ENCODE results near the gene CPXM1.

Gene CPXM1

DNA sequence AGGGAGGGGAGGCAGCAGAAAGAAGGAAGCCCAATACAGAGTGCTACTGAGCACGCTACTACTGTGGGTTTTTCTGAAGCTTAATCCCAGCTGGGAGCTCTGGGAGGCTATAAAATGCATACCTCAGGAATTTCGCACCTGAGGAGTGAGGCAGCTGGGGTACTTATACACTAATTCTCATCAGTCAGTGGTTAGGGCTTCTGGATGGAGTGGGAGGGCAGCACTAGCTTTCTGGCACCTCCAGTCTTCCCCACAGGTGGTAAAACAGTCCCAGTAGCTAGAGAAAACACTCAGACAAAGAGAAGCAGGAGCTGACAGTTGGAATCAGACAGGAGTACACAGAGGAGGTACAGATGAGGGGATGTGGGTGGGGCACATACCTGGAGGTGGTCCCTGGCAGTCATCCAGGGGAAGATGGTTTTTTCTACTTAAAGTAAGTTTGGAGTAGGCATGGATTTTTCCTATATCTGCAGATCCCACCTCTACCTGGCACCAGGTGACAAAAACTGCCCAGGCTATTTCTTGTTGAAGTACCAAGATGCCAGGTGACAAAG, 37.8 kb downstream of the CPXM1 start:
- no peak for FAIRE-seq

DNA sequence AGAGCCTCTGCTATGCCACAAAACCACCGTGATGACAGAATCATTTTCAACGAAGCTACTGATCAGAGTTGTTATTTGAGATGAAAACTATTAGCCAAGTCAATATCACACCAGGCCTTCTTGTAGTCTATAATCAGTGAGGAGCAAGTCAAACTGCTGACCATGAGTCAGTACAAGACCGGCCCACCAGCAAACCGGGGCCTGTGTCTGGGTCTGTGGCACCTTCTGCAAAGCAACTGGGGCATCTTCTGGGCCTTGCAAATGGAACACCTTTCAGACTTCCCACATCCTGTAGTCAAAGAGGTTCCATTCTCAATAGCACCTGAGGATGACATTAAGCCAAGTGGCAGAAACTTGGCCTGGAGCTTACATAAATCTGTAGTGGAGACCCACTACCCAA, 38.5 kb downstream of the CPXM1 start:
- FAIRE-seq = no peak

DNA sequence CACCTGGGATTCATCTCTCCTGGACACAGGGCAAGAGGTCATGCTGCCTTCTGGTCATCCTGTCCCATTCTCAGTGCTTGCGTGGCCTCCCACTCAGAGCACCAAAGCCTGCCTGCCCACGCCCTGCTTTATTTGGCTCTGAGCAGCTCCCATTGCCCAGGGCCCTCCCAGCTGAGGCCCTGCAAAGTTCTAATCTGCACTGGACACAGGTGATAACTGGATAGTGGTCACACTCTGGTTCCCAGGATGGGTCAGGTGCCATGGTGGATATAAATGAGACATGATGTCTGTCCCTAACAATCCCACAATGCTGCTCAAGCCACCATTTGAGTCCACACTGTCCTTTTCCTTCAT, 39.5 kb downstream of the CPXM1 start:
- no peak for FAIRE-seq

DNA sequence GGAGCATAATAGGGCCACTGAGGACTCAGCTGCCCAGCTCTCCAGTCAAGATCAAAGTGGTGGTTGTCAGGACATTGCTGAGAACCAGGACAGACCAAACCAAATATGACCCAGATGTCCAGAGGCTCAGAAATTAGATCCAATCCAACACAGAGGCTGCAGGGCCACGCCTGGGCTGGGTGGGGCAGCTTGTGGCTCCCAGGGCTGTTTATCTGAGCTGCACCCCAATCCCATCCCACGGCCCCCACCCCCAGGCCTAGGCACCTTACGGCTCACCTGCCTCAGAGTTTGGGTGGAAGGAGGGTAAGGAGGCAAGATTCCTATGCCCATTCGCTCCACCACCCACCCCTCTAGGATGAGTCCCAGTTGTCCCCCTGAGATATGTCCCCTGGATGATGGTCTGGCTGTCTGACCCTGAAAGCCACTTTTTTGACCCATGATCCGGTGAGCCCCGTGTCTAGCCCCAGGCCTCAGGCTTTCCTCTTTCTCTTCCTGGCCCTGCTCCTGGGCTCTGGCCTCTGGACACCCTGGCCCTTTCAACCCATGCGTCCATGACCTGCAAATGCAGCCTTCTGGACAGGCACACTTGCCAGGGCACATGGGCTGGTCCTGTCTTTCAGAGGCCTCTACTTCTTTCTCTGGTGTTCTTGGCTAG, 40.0 kb downstream of the CPXM1 start:
- FAIRE-seq = no peak

DNA sequence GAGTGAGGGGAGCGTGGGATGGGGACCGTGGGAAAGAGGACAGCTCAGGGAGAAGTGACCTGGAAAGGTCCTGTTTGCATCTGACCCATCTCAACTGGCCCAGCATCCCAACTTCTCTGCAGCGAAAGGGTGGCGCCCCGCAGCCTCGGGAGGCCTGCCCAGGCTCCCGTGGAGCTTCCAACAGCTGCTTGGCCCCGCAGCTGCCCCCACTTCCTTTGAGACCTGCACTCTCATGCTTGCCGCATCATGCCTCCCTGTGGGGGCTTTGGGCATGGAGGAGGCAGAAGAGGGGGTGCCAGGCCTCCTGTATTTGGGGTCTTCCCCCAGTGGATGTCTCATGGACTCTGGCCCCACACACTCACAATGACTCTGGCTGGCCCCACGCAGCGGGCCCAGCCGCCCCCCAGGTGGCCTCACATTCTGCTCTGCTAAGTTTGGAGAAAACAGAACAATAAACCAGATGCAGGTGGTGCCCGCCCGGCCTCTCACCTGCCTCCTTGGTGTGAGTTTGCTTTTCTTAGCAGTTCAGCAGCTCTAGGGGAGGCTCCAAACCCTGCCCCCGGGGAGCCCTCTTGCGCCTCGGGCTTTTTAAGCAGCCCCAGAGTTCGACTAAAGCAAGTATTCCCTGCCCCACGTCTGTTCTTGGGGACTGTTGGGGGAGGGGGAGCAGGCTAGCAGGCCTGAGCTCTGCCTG, 40.7 kb downstream of the CPXM1 start:
- no peak for FAIRE-seq

DNA sequence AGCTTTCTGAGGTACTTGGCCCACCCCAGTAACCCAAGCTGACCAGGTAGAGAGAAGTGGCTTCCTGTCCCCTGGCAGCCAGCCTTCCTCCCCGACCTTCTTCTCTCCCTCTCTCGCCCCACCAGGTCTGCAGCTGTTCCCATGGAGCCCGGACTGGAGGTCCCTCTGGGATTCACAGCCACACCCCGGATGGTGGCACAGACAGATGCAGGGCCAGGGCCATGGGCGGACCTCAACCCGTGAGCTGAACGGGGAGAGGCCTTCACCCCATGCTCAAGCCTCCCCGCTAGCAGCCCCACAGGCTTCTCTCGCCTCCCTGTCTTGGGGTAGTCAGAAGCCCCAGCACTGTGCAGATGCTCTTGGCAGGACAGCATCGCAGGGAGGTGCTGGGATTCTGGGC, 41.3 kb downstream of the CPXM1 start:
- no peak for FAIRE-seq

DNA sequence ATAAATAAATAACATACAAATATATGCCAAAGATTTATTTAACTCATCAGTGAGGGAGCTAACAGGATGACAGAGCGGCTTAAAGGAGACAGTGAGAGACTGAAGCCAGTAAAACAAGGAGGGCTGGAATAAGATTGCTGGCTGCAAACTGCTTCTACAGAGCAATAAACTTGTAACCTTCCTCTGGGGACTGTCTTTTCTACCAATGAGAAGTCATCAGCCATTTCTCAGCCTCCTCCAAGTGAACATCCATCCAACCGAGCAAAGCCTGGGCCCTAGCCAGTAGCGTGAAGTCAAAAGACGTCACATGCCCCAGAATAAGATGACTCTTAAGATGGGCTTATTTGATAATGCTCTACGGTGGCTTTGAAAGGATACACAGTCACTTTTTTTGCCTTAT, 42.5 kb downstream of the CPXM1 start:
- FAIRE-seq = no peak

DNA sequence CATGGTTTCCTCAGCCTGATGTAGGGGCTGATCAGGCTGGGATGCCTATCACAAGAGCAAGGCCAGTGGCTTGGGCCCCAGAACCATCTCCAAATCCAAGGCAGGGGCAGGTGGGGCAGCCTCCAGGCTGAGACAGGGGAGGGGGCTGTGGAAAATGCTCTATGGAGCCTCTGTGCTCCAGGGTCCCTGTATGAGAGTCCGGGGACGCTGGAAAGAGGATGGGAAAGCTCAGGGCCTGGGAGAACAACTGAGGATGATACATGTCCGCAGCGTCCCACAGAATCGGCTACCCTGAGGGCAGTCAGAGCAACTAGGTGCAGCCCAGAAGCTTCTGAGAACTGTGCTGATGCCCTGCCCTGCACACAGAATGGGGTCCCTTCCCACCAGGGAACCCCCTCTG, 43.4 kb downstream of the CPXM1 start:
- no peak for FAIRE-seq

DNA sequence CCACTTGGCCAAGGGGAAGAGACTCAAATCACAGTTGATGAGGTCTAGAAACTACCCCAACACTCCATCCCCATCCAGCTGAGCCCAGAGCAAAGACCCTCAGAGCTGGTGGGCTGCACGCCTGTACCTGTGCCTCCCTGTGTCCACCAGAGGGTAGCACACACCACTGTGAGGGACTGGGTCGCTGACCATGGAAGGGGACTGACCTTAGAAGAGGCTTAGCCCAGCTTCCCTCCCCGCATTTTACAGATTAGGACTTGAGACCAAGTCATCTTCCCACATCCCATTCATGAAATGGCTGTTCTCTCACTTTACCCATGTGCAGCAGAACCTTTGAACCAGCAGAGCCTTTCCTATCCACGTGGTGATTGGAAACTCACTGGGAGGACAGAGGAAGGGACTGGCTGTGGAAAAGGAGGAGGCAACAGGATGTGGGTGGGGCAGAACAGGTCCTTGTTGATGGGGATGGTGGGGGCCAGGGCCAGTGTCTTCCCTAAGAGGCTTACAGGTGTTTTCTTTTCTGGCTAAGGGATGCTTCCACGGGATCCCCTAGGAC, 44.3 kb downstream of the CPXM1 start:
- FAIRE-seq = no peak

DNA sequence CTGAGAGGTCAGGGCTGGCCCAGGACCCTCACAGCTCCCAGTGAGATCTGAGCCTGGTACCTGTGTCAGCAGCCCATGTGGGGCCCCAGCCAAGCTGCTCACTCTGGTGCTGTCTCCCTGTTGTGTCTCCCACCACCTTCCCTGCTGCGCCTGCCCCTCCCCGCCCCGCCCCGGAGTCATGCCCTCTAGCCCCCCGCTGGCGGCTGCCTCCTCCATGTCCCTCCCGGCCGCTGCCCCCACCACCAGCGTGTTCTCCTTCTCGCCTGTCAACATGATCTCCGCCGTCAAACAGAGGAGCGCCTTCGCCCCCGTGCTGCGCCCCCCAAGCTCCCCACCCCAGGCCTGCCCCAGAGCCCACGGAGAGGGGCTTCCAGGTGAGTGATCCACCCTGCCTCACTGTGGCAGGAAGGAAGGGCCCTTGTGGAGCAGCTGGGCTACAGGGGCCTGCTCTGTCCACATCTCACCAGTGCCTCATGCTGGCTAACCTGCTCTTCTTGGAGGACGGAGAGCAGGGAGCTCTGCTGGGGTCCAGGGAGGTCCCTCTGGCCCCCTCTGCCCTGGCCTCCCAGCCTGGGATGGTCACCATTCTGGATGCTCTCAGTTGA, 44.9 kb downstream of the CPXM1 start:
- FAIRE-seq = no peak

DNA sequence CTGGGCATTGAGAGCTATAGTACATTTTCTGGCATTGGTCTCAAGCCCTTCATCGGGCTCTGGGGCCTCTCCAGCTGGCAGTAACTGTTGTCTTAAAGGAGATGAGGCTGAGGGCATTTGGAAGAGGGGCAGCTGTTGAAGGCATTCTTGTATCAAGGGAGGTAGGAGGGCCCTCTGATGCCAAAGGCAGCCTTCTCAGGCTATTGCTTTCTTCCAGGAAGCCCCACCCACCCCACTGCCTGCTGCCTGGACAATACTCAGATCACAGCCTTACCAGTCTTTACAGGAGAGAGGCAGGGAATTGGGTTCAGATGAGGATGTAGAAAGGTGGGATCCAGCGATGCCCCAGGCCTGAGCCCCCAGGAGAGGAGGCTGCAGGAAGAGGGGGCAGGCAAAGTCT, 46.0 kb downstream of the CPXM1 start:
- FAIRE-seq = no peak

DNA sequence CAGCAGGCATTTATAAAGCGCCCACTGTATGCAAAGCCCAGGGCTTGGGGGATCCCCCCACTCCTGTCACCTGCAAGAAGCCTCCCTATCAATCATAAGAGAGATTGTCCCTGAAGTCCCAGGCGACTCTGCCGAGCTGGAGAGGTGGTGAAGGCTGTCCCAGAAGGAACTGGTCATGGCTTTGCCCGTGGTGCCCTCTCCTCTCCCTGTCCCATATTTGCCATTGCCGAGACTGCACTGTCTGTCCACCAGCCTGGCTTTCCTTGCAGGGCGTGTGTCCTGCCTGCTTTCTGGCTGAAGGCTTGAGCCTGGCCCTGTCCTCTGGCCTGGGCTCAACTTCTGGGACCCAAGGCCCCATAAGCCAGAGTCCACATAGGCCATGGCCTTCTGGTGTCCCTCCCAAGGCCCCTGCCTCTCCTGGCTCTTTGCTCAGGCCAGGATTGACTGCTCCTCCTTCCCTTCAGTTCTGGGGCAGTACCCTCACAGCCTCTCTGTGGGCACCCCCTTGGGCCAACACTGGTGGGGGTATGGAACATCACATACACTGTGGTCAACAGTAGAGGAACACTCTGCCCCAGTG, 46.9 kb downstream of the CPXM1 start:
- no peak for FAIRE-seq

DNA sequence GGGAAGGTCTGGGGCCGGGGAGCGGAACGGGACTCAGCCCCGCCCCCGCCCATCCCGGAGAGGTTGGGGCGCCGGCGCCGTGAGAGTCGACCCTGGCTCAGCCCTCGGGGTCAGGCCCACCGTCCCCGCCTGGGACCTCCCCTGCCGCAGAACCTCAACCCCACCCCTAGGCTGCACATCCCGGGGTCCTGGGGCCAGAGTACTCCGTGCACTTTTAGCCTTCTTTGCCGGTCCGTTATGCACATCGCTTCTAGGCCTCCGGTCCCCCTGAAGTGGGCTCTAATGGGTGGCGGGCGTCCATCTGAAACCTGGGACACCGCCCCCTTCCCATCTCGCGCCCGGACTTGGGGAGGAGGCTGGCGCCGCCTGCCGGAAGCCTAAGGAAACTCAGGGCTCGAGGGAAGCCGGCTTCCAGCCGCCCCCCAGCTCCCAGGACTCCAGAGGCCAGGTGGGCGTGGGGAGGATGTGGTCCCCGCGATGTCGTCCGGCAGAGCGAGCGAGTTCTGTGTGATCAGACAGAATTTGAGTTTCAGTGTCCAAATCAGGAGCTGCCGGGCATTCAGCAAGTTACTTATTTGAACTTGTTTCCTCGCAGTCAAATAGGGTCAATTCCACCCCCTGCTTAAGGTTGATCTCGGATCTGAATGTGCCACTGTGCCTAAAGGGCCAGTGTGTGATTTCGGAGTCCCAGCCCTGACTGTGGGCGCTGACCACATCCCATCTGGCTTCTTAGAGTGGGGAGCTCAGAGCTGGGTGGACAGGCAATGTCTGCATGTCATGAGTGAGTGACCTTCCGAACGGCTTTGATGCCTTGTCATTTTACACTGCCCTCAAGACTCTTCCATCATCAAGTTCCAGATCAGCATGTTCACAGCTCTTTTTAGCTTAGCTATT, 47.6 kb downstream of the CPXM1 start:
- no peak for FAIRE-seq

DNA sequence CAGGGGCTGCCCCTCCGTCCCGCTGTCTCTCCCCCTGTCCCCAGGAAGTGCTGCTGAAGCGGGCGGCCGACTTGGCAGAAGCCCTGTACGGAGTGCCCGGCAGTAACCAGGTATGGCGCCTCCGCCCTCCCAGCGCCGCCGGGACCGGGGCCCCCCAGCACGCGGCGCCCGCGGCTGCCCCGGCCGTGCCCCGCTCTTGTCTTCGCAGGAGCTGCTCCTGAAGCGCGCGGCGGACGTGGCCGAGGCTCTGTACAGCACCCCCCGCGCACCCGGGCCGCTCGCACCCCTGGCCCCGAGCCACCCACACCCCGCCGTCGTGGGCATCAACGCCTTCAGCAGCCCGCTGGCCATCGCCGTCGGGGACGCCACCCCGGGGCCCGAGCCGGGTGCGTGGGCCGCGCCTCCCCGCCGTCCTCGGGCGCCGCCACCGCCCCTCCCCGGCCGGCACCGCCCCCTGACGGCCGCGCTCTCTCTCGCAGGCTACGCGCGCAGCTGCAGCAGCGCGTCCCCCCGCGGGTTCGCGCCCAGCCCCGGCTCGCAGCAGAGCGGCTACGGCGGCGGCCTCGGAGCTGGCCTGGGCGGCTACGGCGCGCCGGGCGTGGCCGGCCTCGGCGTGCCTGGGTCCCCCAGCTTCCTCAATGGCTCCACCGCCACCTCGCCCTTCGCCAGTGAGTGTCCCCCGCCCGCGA, 48.4 kb downstream of the CPXM1 start:
- no peak for FAIRE-seq

DNA sequence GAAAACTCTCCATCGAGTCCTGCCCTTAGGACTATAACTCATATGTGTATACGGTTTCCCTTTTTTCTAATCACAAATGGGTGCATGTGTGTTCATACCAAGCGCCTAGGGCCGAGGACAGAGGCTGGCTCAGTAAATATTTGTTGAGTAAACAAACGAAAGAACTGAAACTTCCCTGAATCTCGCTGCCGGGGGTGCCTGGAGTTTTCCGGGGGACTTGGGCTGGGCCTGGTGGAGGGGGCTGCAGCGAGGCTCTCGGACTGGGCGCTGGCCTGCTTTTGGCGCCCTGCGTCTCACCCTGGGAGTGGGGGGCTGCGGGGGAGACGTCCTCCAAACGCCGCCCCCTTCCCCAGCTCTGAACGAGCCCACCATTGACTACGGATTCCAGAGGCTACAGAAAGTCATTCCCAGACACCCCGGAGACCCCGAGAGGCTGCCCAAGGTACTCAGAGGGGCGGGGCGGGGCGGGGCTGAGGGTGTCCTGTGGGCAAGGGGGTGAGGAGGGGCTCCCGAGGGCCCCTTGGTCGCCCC, 49.0 kb downstream of the CPXM1 start:
- no peak for FAIRE-seq

DNA sequence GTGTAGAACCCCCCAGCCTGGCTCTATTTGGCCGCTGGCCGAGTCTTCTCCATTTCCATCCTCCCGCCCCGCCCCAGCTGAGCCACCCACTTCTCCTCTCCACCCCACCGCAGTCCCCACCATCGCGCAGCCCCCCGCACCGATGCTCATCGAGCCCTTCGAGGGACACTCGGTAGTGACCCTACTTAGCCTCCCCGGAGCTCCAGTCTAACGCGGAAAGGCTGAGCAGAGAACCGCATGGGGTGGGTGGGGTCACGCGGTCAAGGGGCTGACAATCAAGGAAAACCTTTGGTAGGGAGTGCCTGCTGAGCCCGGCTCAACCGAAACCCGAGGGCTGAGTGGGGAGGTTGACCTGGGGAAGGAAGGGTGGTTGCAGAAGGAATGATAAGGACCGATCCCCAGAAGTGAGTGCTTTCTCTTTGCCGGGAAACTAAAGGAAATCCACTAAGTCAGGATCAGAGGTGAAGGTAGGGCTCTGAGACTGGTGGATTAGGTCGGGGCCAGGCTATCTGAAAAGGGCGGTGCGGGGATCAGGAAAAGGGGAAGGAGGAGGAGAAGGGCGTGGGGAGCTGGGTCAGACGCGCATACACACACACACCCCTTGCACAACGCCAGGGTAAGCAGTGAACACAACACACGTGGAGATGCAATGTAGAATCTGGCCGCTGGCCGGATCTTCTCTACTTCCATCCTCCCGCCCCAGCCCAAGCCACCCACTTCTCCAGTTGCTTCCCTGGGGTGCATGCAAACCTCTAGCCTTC, 49.8 kb downstream of the CPXM1 start:
- FAIRE-seq = no peak

DNA sequence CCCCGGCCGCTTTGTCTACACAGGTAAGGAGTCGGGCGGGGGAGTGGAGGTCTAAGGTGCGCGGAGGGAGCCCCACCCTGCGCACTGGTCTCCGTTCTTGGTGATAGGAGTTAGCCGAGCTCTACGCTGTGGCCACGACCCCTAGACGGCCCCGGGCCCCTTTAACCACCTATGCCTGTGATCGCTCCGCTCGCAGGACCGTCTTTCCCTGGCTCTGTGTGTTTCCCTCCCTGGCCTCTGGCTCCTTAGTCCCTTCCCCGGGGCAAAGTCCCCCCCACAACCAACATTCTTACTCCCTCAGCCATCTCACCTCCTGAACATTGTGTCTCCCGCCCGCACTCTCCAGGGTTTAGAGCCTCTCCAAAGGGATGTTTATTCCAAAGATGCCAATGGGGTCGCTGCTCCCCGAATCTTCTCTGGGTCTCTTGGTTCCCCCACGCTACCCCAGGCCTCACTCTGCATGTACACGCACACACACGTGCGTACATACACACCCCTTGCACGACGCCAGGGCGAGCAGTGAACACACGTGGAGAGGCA, 50.4 kb downstream of the CPXM1 start:
- FAIRE-seq = no peak

DNA sequence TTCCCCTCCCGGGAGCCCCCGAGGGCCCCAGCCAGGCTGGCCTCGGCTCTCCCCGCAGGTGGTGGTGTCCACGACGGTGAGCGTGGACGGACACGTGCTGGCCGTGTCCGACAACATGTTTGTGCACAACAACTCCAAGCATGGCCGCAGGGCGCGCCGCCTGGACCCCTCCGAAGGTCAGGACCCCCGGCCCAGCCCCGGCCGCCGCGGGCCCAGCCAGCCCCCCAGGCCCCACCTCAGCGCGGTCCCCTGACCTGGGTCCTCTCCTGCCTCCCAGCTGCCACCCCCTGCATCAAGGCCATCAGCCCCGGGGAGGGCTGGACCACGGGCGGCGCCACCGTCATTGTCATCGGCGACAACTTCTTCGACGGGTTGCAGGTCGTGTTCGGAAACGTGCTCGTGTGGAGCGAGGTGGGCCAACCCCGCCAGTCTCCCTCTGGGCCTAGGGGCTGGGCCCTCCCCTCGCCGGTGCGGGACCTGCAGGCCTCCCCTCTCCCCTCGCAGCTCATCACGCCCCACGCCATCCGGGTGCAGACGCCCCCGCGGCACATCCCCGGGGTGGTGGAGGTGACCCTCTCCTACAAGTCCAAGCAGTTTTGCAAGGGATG, 51.0 kb downstream of the CPXM1 start:
- FAIRE-seq = no peak

DNA sequence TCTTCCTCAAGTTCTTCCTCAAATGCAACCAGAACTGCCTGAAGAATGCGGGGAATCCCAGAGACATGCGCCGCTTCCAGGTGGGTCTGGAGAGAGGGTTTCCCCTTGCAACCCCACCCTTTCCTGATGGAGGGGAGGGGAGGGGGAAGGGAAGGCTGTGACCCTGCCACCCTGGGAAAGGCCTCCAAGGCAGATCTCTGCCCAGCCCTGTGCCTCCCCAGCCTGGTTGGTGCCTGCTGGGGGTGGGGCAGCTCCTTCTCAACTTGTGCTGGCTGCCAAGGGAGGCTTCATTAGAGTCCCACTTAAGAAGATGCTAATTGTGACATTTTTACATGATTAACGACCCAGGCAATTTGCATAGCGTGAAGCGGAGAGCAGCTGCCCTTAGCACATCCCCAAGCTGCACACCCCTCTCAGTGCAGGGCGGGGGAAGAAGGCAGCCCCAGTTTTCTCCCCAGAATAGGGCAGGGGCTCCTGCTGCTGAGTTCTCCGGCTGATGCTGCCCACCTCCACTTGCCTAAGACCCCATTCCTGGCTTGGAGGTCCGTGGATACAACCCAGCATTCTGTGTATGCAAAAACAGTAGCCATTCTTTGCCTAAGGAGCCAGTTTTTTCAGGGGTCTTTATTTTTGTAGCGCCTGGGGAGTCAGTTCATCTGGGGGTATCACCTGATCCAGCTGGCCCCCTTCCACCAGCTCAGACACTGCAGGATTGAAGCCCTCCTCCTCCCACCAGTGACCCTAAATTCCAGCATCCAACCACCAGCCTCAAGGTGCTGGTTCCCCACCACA, 51.7 kb downstream of the CPXM1 start:
- FAIRE-seq = no peak

Measured in islet of Langerhans (tissue), 1 donor.